Measurements from ENCODE around the gene DUSP5. TPM values are rescaled to one million over a fixed set of nuclear protein-coding genes. Genes with fewer than 3 reads are reported as not detected.

The DUSP5 gene
- total and polyA plus RNA-seq, 2 of the 8 experiments (the other 6 are each of a cell fraction or from before 2014, with no cell fraction given), result 13.6 to 30.3 TPM

DNA sequence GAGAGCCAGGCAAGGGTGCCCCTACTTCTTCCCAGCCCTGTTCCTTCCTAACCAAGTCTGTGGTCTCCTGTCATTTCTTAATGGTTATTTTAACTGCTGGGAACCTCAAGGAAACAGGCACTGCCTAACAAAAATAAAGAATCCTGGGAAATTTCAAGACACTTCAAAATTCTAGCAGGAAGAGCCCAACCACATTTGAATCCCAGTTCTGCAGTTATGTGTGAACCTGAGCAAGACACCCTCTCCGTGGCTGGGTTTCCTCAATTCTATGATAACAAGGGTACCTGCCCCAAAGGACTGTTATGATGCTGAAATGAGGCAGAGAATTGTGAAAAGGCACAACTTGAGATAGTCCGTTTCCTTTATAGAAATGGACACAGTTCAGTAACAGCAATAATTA lies 36.2 kb upstream of the DUSP5 start:
- WGBS, 2 experiments (ENCODE audit: extremely low coverage in 1 of 2, insufficient coverage in 1 of 2, insufficient read length in 1 of 2, insufficient replicate concordance in 2 of 2, low coverage in 1 of 2, low lambda C conversion rate in 2 of 2, missing lambda C conversion rate in 1 of 2), result 94% methylated on average over 2 of the region's 2 CpGs; no CpG with 5 or more reads in 1 of the 2 experiments
- Histone ChIP-seq H3K4me1 (replicated peaks in 1 of 4; ENCODE audit: control insufficient read depth in 3 of 4, insufficient read depth in 4 of 4, low read length in 3 of 4) (peaks cover 0 to 2% (median 0%) of the 10 kb centered on the region in 4 experiments; a peak in 1 of 7 replicates), H2BK120ac (replicated peaks; ENCODE audit: low read depth, low read length) (no peak overlapping the region), H3K18ac (ENCODE audit: extremely low read depth, low read length) (no peak overlapping the region), H3K9me3 (ENCODE audit: insufficient read depth in 2 of 2, low read depth in 1 of 2, low read length in 1 of 2) (no peaks in the 10 kb centered on the region), H4K5ac (ENCODE audit: insufficient read length, low read depth, low read length) (no peak overlapping the region), H3K79me2 (ENCODE audit: control insufficient read depth in 1 of 2, insufficient read depth in 2 of 2, low read length in 2 of 2) (no peaks in the 10 kb centered on the region), H4K20me1 (replicated peaks in 1 of 2; ENCODE audit: control insufficient read depth in 1 of 2, insufficient read depth in 2 of 2, low read length in 2 of 2) (no peaks in the 10 kb centered on the region), H2BK12ac (ENCODE audit: low read depth, low read length) (no peak overlapping the region), H3K56ac (replicated peaks; ENCODE audit: insufficient read length, low read depth, low read length) (no peak overlapping the region), H3K27me3 (replicated peaks in 1 of 4; ENCODE audit: control insufficient read depth in 3 of 4, extremely low read depth in 1 of 4, insufficient read depth in 3 of 4, low read length in 3 of 4) (no peaks in the 10 kb centered on the region), H3K79me1 (ENCODE audit: low read depth, low read length) (no peaks in the 10 kb centered on the region), H3K4ac (replicated peaks; ENCODE audit: insufficient read length, low read depth, low read length) (no peak overlapping the region), H3K23me2 (ENCODE audit: low read depth, low read length) (no peaks in the 10 kb centered on the region), H3K36me3 (ENCODE audit: control insufficient read depth in 2 of 4, insufficient read depth in 4 of 4, low read length in 3 of 4) (no peaks in the 10 kb centered on the region), H4K91ac (replicated peaks; ENCODE audit: insufficient read length, low read length) (no peak overlapping the region), H2AFZ (ENCODE audit: low read length) (no peak overlapping the region), H3K14ac (ENCODE audit: insufficient read length) (no peak overlapping the region), H3K9ac (replicated peaks in 1 of 4; ENCODE audit: extremely low read depth in 1 of 4, low read depth in 3 of 4, low read length in 3 of 4) (no peak overlapping the region), H2BK5ac (ENCODE audit: low read depth, low read length) (no peak overlapping the region), H2BK15ac (ENCODE audit: low read length) (0 out of 2 replicates have a peak overlapping the region, but pooled peaks have one; percentile 29), H3K27ac (ENCODE audit: low read depth, low read length) (no peak overlapping the region), H3K4me3 (ENCODE audit: extremely low read depth in 1 of 4, insufficient read depth in 2 of 4, low read depth in 3 of 4, low read length in 4 of 4) (no peak overlapping the region), H2AK5ac (ENCODE audit: low read depth, low read length) (no peak overlapping the region), H4K8ac (ENCODE audit: extremely low read depth, insufficient read depth, low read length) (no peak overlapping the region), H2BK20ac (ENCODE audit: low read length) (no peak overlapping the region), H3K23ac (ENCODE audit: insufficient read length) (no peak overlapping the region), H3K4me2 (ENCODE audit: insufficient read depth in 1 of 2, low read depth in 2 of 2, low read length in 2 of 2) (no peak overlapping the region)
- FAIRE-seq, result no peak
- no peak for DNase-seq (ENCODE audit: low read depth in 1 of 2, low spot score in 2 of 2)
- ChIA-PET CTCF (ENCODE audit: partially characterized antibody) (interaction anchor here (2.2 kb wide), 1 partner anchor 18 kb away, joined by 5 read pairs; no protein-coding TSS in a partner anchor), POLR2A (ENCODE audit: partially characterized antibody) (interaction anchor here (0.9 kb wide), 1 partner anchor 128 kb away, joined by 3 read pairs; no protein-coding TSS in a partner anchor)
- no peak for TF ChIP-seq EGR1 (IDR thresholded peaks at IDR 0.05; ENCODE audit: borderline replicate concordance, low read depth, low read length)
- TF ChIP-seq FOSL1 (IDR thresholded peaks at IDR 0.05; ENCODE audit: insufficient read depth, low read depth, low read length), result no peak
- TF ChIP-seq RFX5 (IDR thresholded peaks at IDR 0.05; ENCODE audit: borderline replicate concordance, low read depth, low read length), result no peak
- TF ChIP-seq EP300 (IDR thresholded peaks at IDR 0.05; ENCODE audit: borderline replicate concordance in 1 of 2, low read depth in 2 of 2, low read length in 2 of 2), result no peak
- TF ChIP-seq SIN3A (conservative IDR thresholded peaks at IDR 0.05 in 1 of 2, IDR thresholded peaks at IDR 0.05 in 1 of 2; ENCODE audit: low read depth in 1 of 2, low read length in 2 of 2), result no peak
